Transverse colon (tissue), 4 donors: ENCODE measurements around the gene CABS1.

Experiments used
- CTCF ChIP-seq, 5 experiments: fragments of 200-600 bp in 3 of 5; fragments of 450-650 bp in 2 of 5; sonication (generic) in 3 of 5; IDR thresholded peaks; 1 replicate in 2 of 5; 2 replicates in 3 of 5; pipeline ENCODE4 v1.5.1; 2016 to 2017; ENCODE audit warnings: antibody characterized with exemption in 5 of 5, inconsistent platforms in 3 of 5, mild to moderate bottlenecking in 2 of 5, moderate library complexity in 1 of 5
- POLR2A ChIP-seq: fragments of 450-650 bp; IDR thresholded peaks from one replicate; pipeline ENCODE4 v1.6.1; 2016; ENCODE audit warnings: antibody characterized with exemption, mild to moderate bottlenecking, moderate library complexity
- POLR2AphosphoS5 ChIP-seq, 3 donors: sonication (generic); formaldehyde crosslinking; IDR thresholded peaks; one replicate each; pipeline ENCODE4 v1.6.1; 2016; ENCODE audit warnings: antibody characterized with exemption in 3 of 3

GRCh38 chr4:70371987-70372386 is 37.2 kb downstream of the CABS1 start:
- TF ChIP-seq POLR2AphosphoS5 (IDR thresholded peaks at IDR 0.05) = no peak
- no peak for TF ChIP-seq POLR2A
- TF ChIP-seq CTCF (IDR thresholded peaks at IDR 0.05) = no peak
